ENCODE results near the gene HSPBAP1.
"Not testable (repeated sequence)": the region's sequence is repeated elsewhere in the genome, so short reads cannot be mapped to it uniquely, and the experiment has no call there.

The HSPBAP1 gene

GRCh38 chr3:122732682-122733525 is 60.7 kb downstream of the HSPBAP1 start:
- not testable (repeated sequence) for DNase-seq

- no peak for DNase-seq
Measured at GRCh38 chr3:122730240-122730639, 63.4 kb downstream of the HSPBAP1 start.

GRCh38 chr3:122728756-122729514 is 64.7 kb downstream of the HSPBAP1 start:
- DNase-seq: no peak

GRCh38 chr3:122728186-122728585 is 65.4 kb downstream of the HSPBAP1 start:
- DNase-seq: no peak

GRCh38 chr3:122727766-122728165 is 65.9 kb downstream of the HSPBAP1 start:
- peak; percentile 8 for DNase-seq

- no peak for DNase-seq
Measured at GRCh38 chr3:122727294-122727693, 66.3 kb downstream of the HSPBAP1 start.

- DNase-seq: no peak
Measured at GRCh38 chr3:122725106-122725505, 68.5 kb downstream of the HSPBAP1 start.

GRCh38 chr3:122719273-122719921 is 74.2 kb downstream of the HSPBAP1 start:
- no peak for DNase-seq

GRCh38 chr3:122716667-122717066 is 77.0 kb downstream of the HSPBAP1 start:
- no peak for DNase-seq

- DNase-seq: no peak
Measured at GRCh38 chr3:122714273-122714672, 79.4 kb downstream of the HSPBAP1 start.

- DNase-seq: not testable (repeated sequence)
Measured at GRCh38 chr3:122710616-122711251, 82.9 kb downstream of the HSPBAP1 start.

- DNase-seq: no peak
Measured at GRCh38 chr3:122705379-122705778, 88.3 kb downstream of the HSPBAP1 start.

- no peak for DNase-seq
Measured at GRCh38 chr3:122700193-122700592, 93.4 kb downstream of the HSPBAP1 start.

GRCh38 chr3:122697952-122698620 is 95.5 kb downstream of the HSPBAP1 start:
- DNase-seq: no peak

GRCh38 chr3:122695927-122696561 is 97.6 kb downstream of the HSPBAP1 start:
- no peak for DNase-seq

GRCh38 chr3:122694966-122695365 is 98.7 kb downstream of the HSPBAP1 start:
- DNase-seq: no peak

GRCh38 chr3:122692674-122693073 is 101.0 kb downstream of the HSPBAP1 start:
- no peak for DNase-seq

GRCh38 chr3:122691195-122691594 is 102.4 kb downstream of the HSPBAP1 start:
- DNase-seq: no peak

GRCh38 chr3:122690096-122690495 is 103.5 kb downstream of the HSPBAP1 start:
- no peak for DNase-seq

Measured in fibroblast of skin of scalp (primary cell).